ENCODE measurements around the gene DUS2. TPM values are rescaled to one million over a fixed set of nuclear protein-coding genes. Genes with fewer than 3 reads are reported as not detected.
"Not testable (repeated sequence)": the region's sequence is repeated elsewhere in the genome, so short reads cannot be mapped to it uniquely, and the experiment has no call there.

The DUS2 gene
- total RNA-seq, 6 donors from 2014 or later = 12.7 to 28.3 (median 16.8) TPM

DNA sequence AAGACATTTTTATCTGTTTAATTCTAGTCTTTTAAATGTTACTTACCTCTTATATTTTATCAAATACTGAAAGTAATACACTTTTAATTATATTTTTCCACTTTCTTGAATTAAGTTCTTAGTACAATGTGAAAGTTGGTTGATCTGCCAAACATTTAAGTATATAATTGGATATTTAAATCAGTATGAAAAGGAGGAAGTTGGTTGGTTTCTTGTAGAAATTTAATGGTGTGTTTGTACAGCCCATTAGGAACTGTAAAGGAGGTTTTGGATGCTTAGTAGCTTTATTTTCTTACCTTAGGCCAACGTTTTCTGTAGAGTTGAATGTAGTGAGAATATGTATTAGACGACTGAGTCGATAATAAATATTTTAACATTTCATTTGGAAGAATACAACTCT, 67.4 kb downstream of the DUS2 start:
- H3K9me3 ChIP-seq = no peaks in the 10 kb centered on the region
- peak overlapping the region in 1 of 4 donors; percentile 20 for H3K27ac ChIP-seq
- 38 to 49% methylated on average over 3 of the region's 3 CpGs for WGBS, 2 donors
- no peak for TF ChIP-seq EP300 (IDR thresholded peaks at IDR 0.05)
- TF ChIP-seq, protein P1, sequence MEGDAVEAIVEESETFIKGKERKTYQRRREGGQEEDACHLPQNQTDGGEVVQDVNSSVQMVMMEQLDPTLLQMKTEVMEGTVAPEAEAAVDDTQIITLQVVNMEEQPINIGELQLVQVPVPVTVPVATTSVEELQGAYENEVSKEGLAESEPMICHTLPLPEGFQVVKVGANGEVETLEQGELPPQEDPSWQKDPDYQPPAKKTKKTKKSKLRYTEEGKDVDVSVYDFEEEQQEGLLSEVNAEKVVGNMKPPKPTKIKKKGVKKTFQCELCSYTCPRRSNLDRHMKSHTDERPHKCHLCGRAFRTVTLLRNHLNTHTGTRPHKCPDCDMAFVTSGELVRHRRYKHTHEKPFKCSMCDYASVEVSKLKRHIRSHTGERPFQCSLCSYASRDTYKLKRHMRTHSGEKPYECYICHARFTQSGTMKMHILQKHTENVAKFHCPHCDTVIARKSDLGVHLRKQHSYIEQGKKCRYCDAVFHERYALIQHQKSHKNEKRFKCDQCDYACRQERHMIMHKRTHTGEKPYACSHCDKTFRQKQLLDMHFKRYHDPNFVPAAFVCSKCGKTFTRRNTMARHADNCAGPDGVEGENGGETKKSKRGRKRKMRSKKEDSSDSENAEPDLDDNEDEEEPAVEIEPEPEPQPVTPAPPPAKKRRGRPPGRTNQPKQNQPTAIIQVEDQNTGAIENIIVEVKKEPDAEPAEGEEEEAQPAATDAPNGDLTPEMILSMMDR (IDR thresholded peaks at IDR 0.05) = no peak
- TF ChIP-seq POLR2AphosphoS5 (IDR thresholded peaks at IDR 0.05) = no peak
- TF ChIP-seq POLR2A (IDR thresholded peaks at IDR 0.05) = no peak
- no peaks in the 10 kb centered on the region for H3K36me3 ChIP-seq
- DNase-seq (no peak), ATAC-seq (ENCODE audit: low FRiP score in 2 of 2) (no peak)
- no peak overlapping the region for H3K4me3 ChIP-seq
- H3K4me1 ChIP-seq = peaks cover 48 to 81% (median 67%) of the 10 kb centered on the region in 4 donors
- H3K27me3 ChIP-seq = no peaks in the 10 kb centered on the region

DNA sequence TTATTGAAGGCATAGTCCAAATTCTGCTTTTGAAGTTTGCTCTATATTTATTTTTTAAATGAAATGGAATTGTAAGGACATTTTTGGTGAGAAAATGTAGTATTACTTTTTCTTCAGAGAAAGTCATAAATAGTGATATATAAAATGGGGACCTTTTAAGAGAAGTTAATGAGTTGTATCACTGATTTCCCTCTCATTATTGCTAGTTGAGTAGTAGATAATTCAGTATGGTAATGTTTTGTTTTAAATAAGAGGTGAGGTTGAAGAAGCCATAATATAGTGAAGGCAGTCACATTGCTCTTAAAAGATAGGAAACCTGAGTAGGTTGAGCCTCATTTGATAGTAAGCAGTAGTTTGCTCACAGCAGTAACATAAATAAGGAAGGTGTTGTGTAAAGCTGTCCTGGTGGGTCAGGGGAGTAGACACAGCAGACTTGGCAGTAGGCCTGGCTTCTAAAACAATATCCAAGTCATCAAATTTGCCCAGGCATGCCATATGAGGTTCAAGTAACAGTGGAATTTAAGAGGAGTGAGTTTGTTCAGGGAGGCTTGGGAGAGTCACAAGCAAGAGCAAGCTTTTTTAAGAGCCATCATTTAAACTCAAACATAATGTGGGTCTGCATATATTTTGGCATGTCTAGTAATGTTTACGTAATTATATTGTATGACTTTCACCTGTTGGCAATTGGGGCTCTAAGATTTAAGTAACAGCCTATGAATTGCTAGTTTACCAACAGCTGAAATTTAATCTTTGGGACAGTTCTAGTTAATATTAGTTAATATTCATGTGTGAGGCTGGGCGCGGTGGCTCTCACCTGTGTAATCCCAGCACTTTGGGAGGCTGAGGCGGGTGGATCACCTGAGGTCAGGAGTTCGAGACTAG, 68.5 kb downstream of the DUS2 start:
- Histone ChIP-seq H3K36me3 (no peaks in the 10 kb centered on the region), H3K9me3 (no peaks in the 10 kb centered on the region), H3K4me3 (no peak overlapping the region), H3K27me3 (no peaks in the 10 kb centered on the region), H3K27ac (peak overlapping the region in 3 of 4 donors; percentile 9 to 36 (median 10)), H3K4me1 (peaks cover 48 to 80% (median 67%) of the 10 kb centered on the region in 4 donors)
- WGBS, 2 donors = 76 to 92% methylated on average over 5 of the region's 5 CpGs
- TF ChIP-seq POLR2A (IDR thresholded peaks at IDR 0.05) = no peak
- no peak for DNase-seq
- ATAC-seq (ENCODE audit: low FRiP score in 2 of 2) = no peak

DNA sequence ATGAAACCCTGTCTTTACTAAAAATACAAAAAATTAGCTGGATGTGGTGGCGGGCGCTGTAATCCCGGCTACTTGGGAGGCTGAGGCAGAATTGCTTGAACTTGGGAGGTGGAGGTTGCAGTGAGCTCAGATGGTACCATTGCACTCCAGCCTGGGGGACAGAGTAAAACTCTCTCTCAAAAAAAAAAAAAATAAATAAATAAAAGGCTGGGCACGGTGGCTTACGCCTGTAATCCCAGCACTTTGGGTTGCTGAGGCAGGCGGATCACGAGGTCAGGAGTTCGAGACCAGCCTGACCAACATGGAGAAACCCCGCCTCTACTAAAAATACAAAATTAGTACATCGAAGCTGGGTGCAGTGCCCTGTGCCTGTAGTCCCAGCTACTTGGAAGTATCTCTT, 69.2 kb downstream of the DUS2 start:
- 85 to 90% methylated on average over 10 of the region's 10 CpGs for WGBS, 2 donors
- H3K27ac ChIP-seq = peak overlapping the region in 2 of 4 donors; percentile 9 to 36
- H3K27me3 ChIP-seq; H3K4me3 ChIP-seq; DNase-seq; ATAC-seq (ENCODE audit: low FRiP score in 2 of 2); H3K36me3 ChIP-seq; H3K9me3 ChIP-seq: not testable (repeated sequence)
- peaks cover 42 to 74% (median 62%) of the 10 kb centered on the region in 4 donors for H3K4me1 ChIP-seq

DNA sequence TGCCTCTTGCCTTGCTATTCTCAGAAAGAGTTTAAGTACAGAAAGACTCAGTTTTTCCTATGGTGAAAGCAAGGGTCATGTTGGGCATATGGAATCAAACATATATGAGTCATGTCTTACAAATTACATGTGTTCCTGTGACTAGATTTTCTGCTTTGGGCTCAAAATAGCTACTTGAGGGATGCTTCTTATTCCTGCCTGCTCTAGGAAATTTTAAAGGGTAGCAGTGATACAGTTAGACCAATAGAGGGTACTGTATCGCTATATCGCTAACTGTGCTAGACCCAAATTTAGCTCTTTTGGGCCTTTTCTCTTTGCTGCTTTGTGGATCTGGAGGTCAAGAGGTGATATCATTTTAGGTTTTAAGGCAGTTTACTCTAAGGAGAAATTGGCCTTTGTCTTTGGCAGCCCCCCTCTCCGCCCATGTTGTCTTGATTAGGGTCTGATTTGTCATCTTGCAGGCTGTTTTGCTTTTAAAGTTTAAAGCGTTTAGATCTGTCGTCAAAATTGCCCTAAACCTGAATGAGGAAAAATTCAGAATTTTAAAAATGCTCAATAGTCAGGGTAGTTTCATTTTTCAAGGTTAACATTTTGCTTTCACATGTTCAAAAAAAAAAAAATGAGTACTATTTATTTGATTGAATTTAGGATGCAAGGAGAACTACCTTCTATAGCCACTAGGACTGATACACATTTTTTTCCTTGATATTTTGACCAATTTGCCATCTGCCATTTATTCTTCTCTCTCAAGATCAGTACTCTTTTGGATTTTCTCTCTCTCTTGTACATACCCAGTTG, 70.9 kb downstream of the DUS2 start:
- Histone ChIP-seq H3K4me3 (no peak overlapping the region), H3K27ac (peak overlapping the region in 1 of 4 donors; percentile 7), H3K4me1 (peaks cover 30 to 58% (median 46%) of the 10 kb centered on the region in 4 donors), H3K27me3 (no peaks in the 10 kb centered on the region), H3K36me3 (peaks cover 0 to 7% (median 0%) of the 10 kb centered on the region in 4 donors), H3K9me3 (no peaks in the 10 kb centered on the region)
- DNase-seq (no peak), ATAC-seq (ENCODE audit: low FRiP score in 2 of 2) (peak in 1 of 2 donors; percentile 75)
- 77 to 88% methylated on average over 5 of the region's 5 CpGs for WGBS, 2 donors
- no peak for TF ChIP-seq POLR2A (IDR thresholded peaks at IDR 0.05)
- no peak for TF ChIP-seq EP300 (IDR thresholded peaks at IDR 0.05)
- TF ChIP-seq, protein P1 (IDR thresholded peaks at IDR 0.05) = peak in 3 of 6 experiments; percentile 31 to 39 (median 37)

DNA sequence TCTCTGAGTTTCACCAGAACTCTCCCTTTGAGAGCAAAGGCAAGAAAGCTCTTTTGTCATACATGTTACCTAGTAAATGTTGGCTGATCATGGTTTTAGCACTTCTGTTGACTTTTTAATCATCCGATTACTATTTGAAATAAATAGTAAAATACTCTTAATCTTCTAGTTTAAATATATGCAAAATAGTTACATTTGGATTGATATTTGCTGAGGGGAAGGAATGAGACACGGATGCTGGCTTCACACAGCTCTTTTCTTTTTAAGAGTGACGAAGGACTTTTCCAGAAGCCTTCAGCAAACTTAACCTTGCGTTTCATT, 71.5 kb downstream of the DUS2 start:
- ATAC-seq (ENCODE audit: low FRiP score in 2 of 2) = no peak
- Histone ChIP-seq H3K4me3 (no peak overlapping the region), H3K27me3 (no peaks in the 10 kb centered on the region), H3K36me3 (peaks cover 0 to 9% (median 0%) of the 10 kb centered on the region in 4 donors), H3K27ac (peak overlapping the region in 1 of 4 donors; percentile 7), H3K9me3 (no peaks in the 10 kb centered on the region), H3K4me1 (peaks cover 30 to 53% (median 41%) of the 10 kb centered on the region in 4 donors)
- WGBS, 2 donors = 82 to 84% methylated on average over 4 of the region's 4 CpGs
- no peak for DNase-seq
- TF ChIP-seq, protein P1 (IDR thresholded peaks at IDR 0.05) = peak in 1 of 6 experiments; percentile 7
- TF ChIP-seq POLR2A (IDR thresholded peaks at IDR 0.05) (no peak), POLR2AphosphoS5 (IDR thresholded peaks at IDR 0.05) (no peak)

All from upper lobe of left lung (tissue), 6 donors.